HG02763 (cell line): ENCODE measurements around the gene KAT5.
"Not testable (repeated sequence)": the region's sequence is repeated elsewhere in the genome, so short reads cannot be mapped to it uniquely, and the experiment has no call there.

ENCODE experiments used
- ATAC-seq: cut with Tn5 transposase; IDR thresholded peaks from one replicate; pipeline ENCODE4 v1.9.1; 2021; ENCODE audit warnings: mild to moderate bottlenecking, moderate library complexity; ENCODE audit not compliant: unreplicated experiment

The KAT5 gene

GRCh38 chr11:65711785-65712632 is at the start of gene KAT5:
Gene KAT5 (plus strand): TSS chr11:65712252. CDS start chr11:65712268, 16 bp downstream.
- ATAC-seq, result peak; percentile 84

GRCh38 chr11:65662799-65663638 is 49.0 kb upstream of the KAT5 start, which contains the start of gene RELA:
Gene RELA (minus strand): TSS chr11:65662916. CDS start chr11:65662832, 84 bp downstream.
- peak; percentile 84 for ATAC-seq

GRCh38 chr11:65663639-65664200 is 48.3 kb upstream of the KAT5 start:
- peak; percentile 23 for ATAC-seq

- no peak for ATAC-seq
Measured at GRCh38 chr11:65672180-65672860, 39.7 kb upstream of the KAT5 start.

- ATAC-seq, result no peak
Measured at GRCh38 chr11:65672982-65673381, 39.1 kb upstream of the KAT5 start.

- no peak for ATAC-seq
Measured at GRCh38 chr11:65680192-65680743, 31.8 kb upstream of the KAT5 start.

- ATAC-seq, result not testable (repeated sequence)
Measured at GRCh38 chr11:65683480-65683879, 28.6 kb upstream of the KAT5 start.

GRCh38 chr11:65685981-65686380 is 26.1 kb upstream of the KAT5 start:
- no peak for ATAC-seq

- ATAC-seq, result not testable (repeated sequence)
Measured at GRCh38 chr11:65691847-65692246, 20.2 kb upstream of the KAT5 start.

- no peak for ATAC-seq
Measured at GRCh38 chr11:65692367-65692766, 19.7 kb upstream of the KAT5 start.

GRCh38 chr11:65695459-65696241 is 16.4 kb upstream of the KAT5 start:
- ATAC-seq, result no peak

- ATAC-seq, result no peak
Measured at GRCh38 chr11:65696802-65697552, 15.1 kb upstream of the KAT5 start.

GRCh38 chr11:65698205-65698604 is 13.8 kb upstream of the KAT5 start:
- ATAC-seq, result no peak

- no peak for ATAC-seq
Measured at GRCh38 chr11:65699306-65699705, 12.7 kb upstream of the KAT5 start.

- ATAC-seq, result no peak
Measured at GRCh38 chr11:65700399-65700798, 11.7 kb upstream of the KAT5 start.

- ATAC-seq, result no peak
Measured at GRCh38 chr11:65701686-65702085, 10.4 kb upstream of the KAT5 start.

GRCh38 chr11:65703846-65704245 is 8.2 kb upstream of the KAT5 start:
- ATAC-seq, result no peak

- ATAC-seq, result not testable (repeated sequence)
Measured at GRCh38 chr11:65706303-65706763, 5.7 kb upstream of the KAT5 start.

GRCh38 chr11:65707002-65707401 is 5.0 kb upstream of the KAT5 start:
- ATAC-seq, result not testable (repeated sequence)
